Kidney epithelial cell (primary cell): ENCODE results near the gene TMEM179. TPM values are rescaled to one million over a fixed set of nuclear protein-coding genes. Genes with fewer than 3 reads are reported as not detected.

Experiments used
- DNase-seq: peaks from one replicate; pipeline ENCODE4 v3.0.0-alpha.2; 2010; ENCODE audit warnings: low read depth
- H3K27me3 ChIP-seq: 2 replicates; pipeline ENCODE4 v1.6.0; 2011; ENCODE audit warnings: low read length; ENCODE audit not compliant: control insufficient read depth, insufficient read depth
- H3K36me3 ChIP-seq: 2 replicates; pipeline ENCODE4 v1.5.1; 2011; ENCODE audit warnings: low read length; ENCODE audit not compliant: control insufficient read depth, insufficient read depth
- H3K4me3 ChIP-seq: 2 replicates; pipeline ENCODE4 v1.5.1; 2011; ENCODE audit warnings: low read depth, mild to moderate bottlenecking, control low read depth, low read length
- CTCF ChIP-seq: IDR thresholded peaks from 2 replicates; pipeline ENCODE4 v1.5.1; 2011; ENCODE audit warnings: mild to moderate bottlenecking, moderate library complexity, low read length, control low read depth, inconsistent platforms; ENCODE audit not compliant: insufficient read depth, poor library complexity, severe bottlenecking
- total RNA-seq: library from RNA; depleted of rRNA; stranded (reverse); fragments of >200 nt; gene quantifications from 2 replicates; pipeline ENCODE4 v1.2.3, GENCODE V29; 2015

TMEM179 gene
- total RNA-seq, 1 donor from 2014 or later: not detected

GRCh38 chr14:104579507-104579906 lies 25.1 kb downstream of the TMEM179 start, which contains the start of gene C14orf180:
TSS of gene C14orf180 (plus strand) at chr14:104579764. CDS start at chr14:104586431, 6,667 bp downstream.
- no peaks in the 10 kb centered on the region for H3K36me3 ChIP-seq
- TF ChIP-seq CTCF: no peak
- no peak for DNase-seq
- H3K4me3 ChIP-seq: no peak within 1 kb of the TSS
- H3K27me3 ChIP-seq: peaks cover 47% of the 10 kb centered on the region

GRCh38 chr14:104578321-104578720 lies 26.3 kb downstream of the TMEM179 start:
- Histone ChIP-seq H3K4me3 (no peak overlapping the region), H3K36me3 (no peaks in the 10 kb centered on the region), H3K27me3 (peaks cover 39% of the 10 kb centered on the region)
- TF ChIP-seq CTCF: no peak
- no peak for DNase-seq

- no peak for TF ChIP-seq CTCF
- DNase-seq: no peak
- no peak overlapping the region for H3K4me3 ChIP-seq
- peaks cover 37% of the 10 kb centered on the region for H3K27me3 ChIP-seq
- H3K36me3 ChIP-seq: no peaks in the 10 kb centered on the region
These were observed 26.7 kb downstream of the TMEM179 start for GRCh38 chr14:104577847-104578301.

GRCh38 chr14:104577426-104577825 lies 27.1 kb downstream of the TMEM179 start:
- no peak overlapping the region for H3K4me3 ChIP-seq
- H3K27me3 ChIP-seq: peaks cover 35% of the 10 kb centered on the region
- H3K36me3 ChIP-seq: no peaks in the 10 kb centered on the region
- TF ChIP-seq CTCF: no peak
- no peak for DNase-seq

GRCh38 chr14:104576970-104577332 lies 27.6 kb downstream of the TMEM179 start:
- no peak for DNase-seq
- no peak overlapping the region for H3K4me3 ChIP-seq
- H3K36me3 ChIP-seq: no peaks in the 10 kb centered on the region
- H3K27me3 ChIP-seq: peaks cover 34% of the 10 kb centered on the region
- no peak for TF ChIP-seq CTCF

GRCh38 chr14:104576232-104576969 lies 28.2 kb downstream of the TMEM179 start:
- peaks cover 33% of the 10 kb centered on the region for H3K27me3 ChIP-seq
- no peak for TF ChIP-seq CTCF

More at GRCh38 chr14:104576232-104576969, 28.2 kb downstream of the TMEM179 start:
- Histone ChIP-seq H3K4me3 (no peak overlapping the region), H3K36me3 (no peaks in the 10 kb centered on the region)
- no peak for DNase-seq
